ENCODE measurements around the gene TMEM82.
A peak's percentile ranks its signal among the peaks of the same experiment; 100 is the strongest.
"Not testable (repeated sequence)": the region's sequence is repeated elsewhere in the genome, so short reads cannot be mapped to it uniquely, and the experiment has no call there.

Gene TMEM82

GRCh38 chr1:15742339-15742801, at the start of gene TMEM82:
TMEM82 (plus strand) TSS chr1:15742499; CDS start chr1:15742560, 61 bp downstream.
- H3K4me3 Mint-ChIP-seq: no peak within 1 kb of the TSS
- no peak for ATAC-seq
- no peak within 1 kb of the TSS for H3K27ac Mint-ChIP-seq
- H3K9me3 Mint-ChIP-seq: no peaks in the 10 kb centered on the region
- peaks cover 25% of the 10 kb centered on the region for H3K27me3 Mint-ChIP-seq
- peaks cover 19% of the 10 kb centered on the region for H3K4me1 Mint-ChIP-seq
- no peaks in the 10 kb centered on the region for H3K36me3 Mint-ChIP-seq

DNA sequence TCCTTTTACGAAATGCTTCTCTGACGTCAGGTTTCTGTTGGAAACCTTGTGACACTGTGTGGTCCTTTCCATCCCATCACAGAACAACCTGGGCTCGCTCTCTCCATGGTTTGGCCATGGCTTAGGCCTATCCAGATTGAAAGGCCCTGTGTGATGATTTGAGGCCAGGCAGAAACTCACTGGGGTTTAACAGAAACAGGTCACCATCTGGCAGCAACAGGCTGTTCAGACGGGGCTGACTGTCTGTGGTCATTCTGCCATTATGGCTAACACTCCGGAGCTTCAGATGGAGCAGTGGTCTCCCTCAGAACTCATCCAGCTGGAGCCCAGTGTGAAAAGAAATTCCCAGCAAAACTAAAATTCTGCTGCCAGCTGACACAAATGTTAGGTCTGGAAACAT, 48.9 kb upstream of the TMEM82 start:
- Mint-ChIP-seq H3K4me1 (peaks cover 71% of the 10 kb centered on the region), H3K27me3 (no peaks in the 10 kb centered on the region), H3K27ac (peak overlapping the region; percentile 94), H3K4me3 (no peak overlapping the region), H3K36me3 (no peaks in the 10 kb centered on the region), H3K9me3 (no peaks in the 10 kb centered on the region)
- ATAC-seq: no peak

GRCh38 chr1:15696956-15697521, 45.3 kb upstream of the TMEM82 start:
- Mint-ChIP-seq H3K27ac (peak overlapping the region; percentile 94), H3K4me3 (peak overlapping the region; percentile 79), H3K27me3 (no peaks in the 10 kb centered on the region), H3K36me3 (no peaks in the 10 kb centered on the region), H3K4me1 (peaks cover 67% of the 10 kb centered on the region), H3K9me3 (no peaks in the 10 kb centered on the region)
- ATAC-seq: peak; percentile 100

DNA sequence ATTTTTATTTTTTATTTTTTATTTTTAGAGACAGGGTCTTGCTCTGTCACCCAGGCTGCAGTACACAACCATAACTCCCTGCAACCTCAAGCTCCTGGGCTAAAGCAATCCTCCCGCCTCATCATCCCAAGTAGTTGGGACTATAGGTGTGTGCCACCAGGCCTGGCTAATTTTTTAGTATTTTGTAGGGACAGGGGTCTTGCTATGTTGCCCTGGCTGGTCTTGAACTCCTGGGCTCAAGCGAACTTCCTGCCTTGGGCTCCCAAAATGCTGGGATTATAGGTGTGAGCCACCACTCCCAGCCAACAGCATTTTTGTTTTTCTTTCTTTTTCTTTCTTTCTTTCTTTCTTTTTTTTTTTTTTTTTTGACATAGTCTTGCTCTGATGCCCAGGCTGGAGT, 44.1 kb upstream of the TMEM82 start:
- Mint-ChIP-seq H3K4me3 (peak overlapping the region; percentile 31), H3K4me1 (peaks cover 65% of the 10 kb centered on the region), H3K27me3 (no peaks in the 10 kb centered on the region), H3K9me3 (no peaks in the 10 kb centered on the region), H3K27ac (peak overlapping the region; percentile 94), H3K36me3 (no peaks in the 10 kb centered on the region)
- ATAC-seq: no peak

- H3K27me3 Mint-ChIP-seq, H3K27ac Mint-ChIP-seq: not testable (repeated sequence)
Observed at GRCh38 chr1:15699321-15699720, 43.0 kb upstream of the TMEM82 start.

GRCh38 chr1:15700508-15700907, 41.8 kb upstream of the TMEM82 start:
- Mint-ChIP-seq H3K4me3 (no peak overlapping the region), H3K9me3 (no peaks in the 10 kb centered on the region), H3K4me1 (peaks cover 65% of the 10 kb centered on the region), H3K36me3 (peaks cover 15% of the 10 kb centered on the region), H3K27ac (peak overlapping the region; percentile 55), H3K27me3 (no peaks in the 10 kb centered on the region)
- ATAC-seq: no peak

More at GRCh38 chr1:15699321-15699720, 43.0 kb upstream of the TMEM82 start:
- H3K4me1 Mint-ChIP-seq: peaks cover 65% of the 10 kb centered on the region
- H3K36me3 Mint-ChIP-seq, H3K4me3 Mint-ChIP-seq, ATAC-seq, H3K9me3 Mint-ChIP-seq: not testable (repeated sequence)

DNA sequence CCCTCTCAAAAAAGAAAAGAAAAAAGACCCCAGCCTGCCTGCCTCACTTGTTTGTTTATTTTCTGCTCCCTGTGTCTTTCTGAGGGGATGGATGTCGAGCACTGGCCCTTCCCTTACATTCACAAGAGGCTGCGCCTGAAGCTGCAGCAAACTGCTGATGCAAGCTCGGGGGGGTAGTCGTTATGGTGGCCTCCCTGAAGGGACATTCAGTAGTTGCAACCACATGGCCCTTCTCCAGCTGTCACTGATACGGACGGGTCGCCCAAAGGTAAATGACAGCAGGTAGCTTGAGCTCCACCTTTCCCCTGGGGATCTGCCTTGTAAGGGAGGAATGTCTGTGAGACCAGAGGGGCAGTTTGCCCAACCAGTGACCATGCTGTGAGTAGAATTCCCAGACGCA, 40.5 kb upstream of the TMEM82 start:
- Mint-ChIP-seq H3K4me1 (peaks cover 63% of the 10 kb centered on the region), H3K27me3 (no peaks in the 10 kb centered on the region), H3K9me3 (no peaks in the 10 kb centered on the region), H3K27ac (no peak overlapping the region), H3K36me3 (peaks cover 26% of the 10 kb centered on the region), H3K4me3 (no peak overlapping the region)
- ATAC-seq: no peak

- H3K36me3 Mint-ChIP-seq: peaks cover 28% of the 10 kb centered on the region
- peak overlapping the region; percentile 6 for H3K27ac Mint-ChIP-seq
- H3K9me3 Mint-ChIP-seq: no peaks in the 10 kb centered on the region
- no peak overlapping the region for H3K4me3 Mint-ChIP-seq
- ATAC-seq: no peak
- peaks cover 53% of the 10 kb centered on the region for H3K4me1 Mint-ChIP-seq
- H3K27me3 Mint-ChIP-seq: no peaks in the 10 kb centered on the region
Observed at GRCh38 chr1:15702722-15703550, 39.4 kb upstream of the TMEM82 start.

GRCh38 chr1:15703562-15703961, 38.7 kb upstream of the TMEM82 start:
- no peak overlapping the region for H3K4me3 Mint-ChIP-seq
- peaks cover 47% of the 10 kb centered on the region for H3K4me1 Mint-ChIP-seq
- H3K36me3 Mint-ChIP-seq: peaks cover 28% of the 10 kb centered on the region
- no peak for ATAC-seq
- H3K9me3 Mint-ChIP-seq: no peaks in the 10 kb centered on the region
- no peaks in the 10 kb centered on the region for H3K27me3 Mint-ChIP-seq
- peak overlapping the region; percentile 6 for H3K27ac Mint-ChIP-seq

DNA sequence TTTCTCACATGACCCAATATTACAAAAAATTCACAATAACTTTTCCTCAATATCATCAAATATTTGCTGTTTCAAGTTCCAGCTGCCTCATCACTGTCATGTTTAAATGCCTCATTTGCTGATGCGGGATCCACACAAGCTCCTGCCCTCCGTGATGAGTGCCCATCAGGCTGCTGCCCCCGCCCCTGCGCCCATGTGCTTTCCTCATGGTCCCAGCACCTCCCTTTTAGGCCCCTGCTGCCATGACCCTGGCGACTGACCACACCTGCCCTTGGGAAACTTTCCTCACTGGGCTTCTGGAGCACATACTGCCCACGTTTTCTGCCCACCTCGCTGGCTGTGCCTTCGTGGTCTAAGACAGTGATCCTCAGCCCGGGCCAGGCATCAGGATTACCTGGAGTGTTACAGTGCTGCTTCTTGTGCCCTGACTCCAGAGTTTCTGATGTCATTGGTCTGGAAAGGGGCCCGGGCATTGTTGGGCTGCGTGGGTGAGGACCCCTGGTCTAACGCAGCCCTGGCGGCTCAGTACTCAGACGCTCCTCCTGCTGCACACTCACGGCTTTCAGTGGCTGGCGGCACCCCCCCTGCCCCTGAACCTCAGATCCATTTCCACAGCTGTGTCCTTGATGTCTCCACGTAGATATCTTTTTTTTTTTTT, 37.6 kb upstream of the TMEM82 start:
- no peak for ATAC-seq
- Mint-ChIP-seq H3K4me1 (peaks cover 45% of the 10 kb centered on the region), H3K27ac (peak overlapping the region; percentile 6), H3K9me3 (no peaks in the 10 kb centered on the region), H3K27me3 (no peaks in the 10 kb centered on the region), H3K36me3 (peaks cover 28% of the 10 kb centered on the region), H3K4me3 (no peak overlapping the region)

GRCh38 chr1:15705184-15705566, 37.1 kb upstream of the TMEM82 start:
- H3K27me3 Mint-ChIP-seq: no peaks in the 10 kb centered on the region
- H3K27ac Mint-ChIP-seq: no peak overlapping the region
- H3K4me1 Mint-ChIP-seq: peaks cover 45% of the 10 kb centered on the region
- no peak for ATAC-seq
- no peaks in the 10 kb centered on the region for H3K9me3 Mint-ChIP-seq
- H3K36me3 Mint-ChIP-seq: peaks cover 28% of the 10 kb centered on the region
- H3K4me3 Mint-ChIP-seq: no peak overlapping the region

DNA sequence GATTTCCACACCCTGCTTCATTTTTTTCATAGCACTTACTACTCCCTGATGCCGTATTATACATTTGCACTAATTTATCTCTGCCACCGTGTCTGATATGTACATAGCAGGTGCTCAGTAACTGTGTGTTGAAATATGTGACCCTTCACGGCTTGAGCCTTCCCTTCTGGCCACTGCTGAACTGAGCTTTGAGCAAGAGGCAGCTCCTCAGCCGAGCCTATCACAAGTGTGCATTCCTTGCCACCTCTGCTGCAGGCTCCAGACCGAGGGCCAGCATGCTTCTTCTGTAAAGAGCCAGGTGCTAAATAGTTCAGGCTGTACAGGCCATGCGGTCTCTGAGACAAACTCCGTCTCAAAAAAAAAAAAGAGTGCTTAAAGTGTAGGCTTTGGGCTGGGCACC, 35.5 kb upstream of the TMEM82 start:
- Mint-ChIP-seq H3K27ac (no peak overlapping the region), H3K4me3 (no peak overlapping the region), H3K4me1 (peaks cover 45% of the 10 kb centered on the region), H3K9me3 (no peaks in the 10 kb centered on the region), H3K36me3 (peaks cover 35% of the 10 kb centered on the region), H3K27me3 (no peaks in the 10 kb centered on the region)
- ATAC-seq: no peak

- Mint-ChIP-seq H3K27ac (no peak overlapping the region), H3K9me3 (no peaks in the 10 kb centered on the region), H3K4me3 (no peak overlapping the region), H3K27me3 (no peaks in the 10 kb centered on the region), H3K4me1 (peaks cover 47% of the 10 kb centered on the region), H3K36me3 (peaks cover 35% of the 10 kb centered on the region)
- ATAC-seq: no peak
Observed at GRCh38 chr1:15707239-15707925, 34.9 kb upstream of the TMEM82 start.

GRCh38 chr1:15708486-15709137, 33.7 kb upstream of the TMEM82 start:
- Mint-ChIP-seq H3K27ac (no peak overlapping the region), H3K4me3 (no peak overlapping the region), H3K36me3 (peaks cover 35% of the 10 kb centered on the region), H3K27me3 (no peaks in the 10 kb centered on the region), H3K4me1 (peaks cover 38% of the 10 kb centered on the region), H3K9me3 (no peaks in the 10 kb centered on the region)
- ATAC-seq: no peak

DNA sequence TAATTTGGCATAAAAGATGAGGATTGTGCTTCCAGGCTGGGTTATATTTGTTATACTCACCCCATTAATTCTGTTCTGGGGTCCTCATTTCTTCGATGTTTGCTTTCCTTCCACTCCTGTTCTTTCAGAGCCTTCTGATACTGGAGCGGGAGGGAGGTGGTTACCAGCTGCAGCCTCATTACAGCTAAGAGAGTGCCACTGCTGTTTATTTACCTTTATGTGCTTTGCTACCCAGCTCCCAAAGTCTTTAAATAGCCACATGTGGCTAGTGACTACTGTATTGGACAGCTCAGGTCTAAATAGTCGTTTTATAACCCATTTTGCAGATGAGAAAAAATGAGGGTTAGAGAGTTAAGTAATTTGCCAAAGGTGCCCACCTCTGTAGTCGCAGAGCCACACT, 33.1 kb upstream of the TMEM82 start:
- peaks cover 33% of the 10 kb centered on the region for H3K4me1 Mint-ChIP-seq

More for the DNA sequence above, 33.1 kb upstream of the TMEM82 start:
- Mint-ChIP-seq H3K27ac (no peak overlapping the region), H3K9me3 (no peaks in the 10 kb centered on the region), H3K4me3 (no peak overlapping the region), H3K27me3 (no peaks in the 10 kb centered on the region), H3K36me3 (peaks cover 31% of the 10 kb centered on the region)
- no peak for ATAC-seq
